AG04449 (cell line): Measurements from ENCODE around the gene ARAF.

Source experiments
- CTCF ChIA-PET: fragments of 350-600 bp; formaldehyde crosslinking; extraction: SDS; loops from one replicate; lab custom pipeline; 2021; ENCODE audit warnings: antibody characterized with exemption; lab: Yijun Ruan, JAX
- POLR2A ChIA-PET: fragments of 400-600, 350-600 bp; formaldehyde crosslinking; extraction: SDS; loops from one replicate; lab custom pipeline; 2020; ENCODE audit warnings: antibody characterized with exemption, inconsistent platforms; lab: Yijun Ruan, JAX
- DNase-seq: peaks from one replicate; pipeline ENCODE4 v3.0.0-alpha.2; 2010; ENCODE audit warnings: low read depth, low spot score
- H3K4me3 ChIP-seq: 2 replicates; pipeline ENCODE4 v1.5.1; 2011; ENCODE audit warnings: low read depth, mild to moderate bottlenecking, control low read depth, low read length
- TF ChIP-seq, protein P1 (sequence below): IDR thresholded peaks from one replicate; pipeline ENCODE4 v1.5.1; 2011; ENCODE audit warnings: mild to moderate bottlenecking, moderate library complexity, low read length, control low read depth, inconsistent platforms; ENCODE audit not compliant: insufficient read depth; ENCODE audit errors: missing control alignments

The ARAF gene

DNA sequence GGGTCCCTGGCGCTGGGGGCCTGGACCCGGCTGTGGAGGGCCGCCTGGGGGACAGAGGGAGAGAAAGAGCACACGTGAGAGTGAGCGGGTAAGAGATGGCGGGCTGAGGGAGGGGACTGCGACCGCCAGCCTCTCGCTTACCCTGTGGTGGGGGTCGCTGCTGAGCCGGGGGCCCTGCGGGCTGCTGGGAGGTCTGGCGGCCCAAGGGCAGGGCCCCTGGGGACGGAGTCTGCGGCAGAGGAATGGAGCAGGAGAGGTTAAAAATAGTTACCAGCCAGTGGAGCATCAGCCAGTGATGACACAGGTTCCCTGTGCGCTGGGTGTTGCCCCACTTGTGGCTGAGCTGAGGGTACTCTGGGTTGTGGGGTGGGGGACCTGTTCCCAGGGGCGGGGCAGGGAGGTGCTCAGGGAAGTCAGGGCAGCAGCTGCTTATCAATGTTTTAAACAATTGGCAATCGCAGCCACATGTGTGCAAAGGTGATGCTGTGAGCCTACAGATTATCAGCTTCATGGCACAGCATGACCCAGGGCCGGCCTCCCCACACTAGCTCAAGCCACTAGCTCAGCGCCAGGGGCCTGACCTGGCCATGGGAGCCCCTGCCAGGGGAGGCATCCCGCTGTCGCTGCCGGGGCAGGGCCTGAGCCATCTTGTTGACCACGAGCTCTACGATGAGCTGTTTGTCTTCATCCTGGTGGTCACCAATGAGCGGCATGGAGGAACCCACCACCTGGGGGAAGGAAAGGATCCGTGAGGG, 13.7 kb downstream of the ARAF start:
- TF ChIP-seq, protein P1, sequence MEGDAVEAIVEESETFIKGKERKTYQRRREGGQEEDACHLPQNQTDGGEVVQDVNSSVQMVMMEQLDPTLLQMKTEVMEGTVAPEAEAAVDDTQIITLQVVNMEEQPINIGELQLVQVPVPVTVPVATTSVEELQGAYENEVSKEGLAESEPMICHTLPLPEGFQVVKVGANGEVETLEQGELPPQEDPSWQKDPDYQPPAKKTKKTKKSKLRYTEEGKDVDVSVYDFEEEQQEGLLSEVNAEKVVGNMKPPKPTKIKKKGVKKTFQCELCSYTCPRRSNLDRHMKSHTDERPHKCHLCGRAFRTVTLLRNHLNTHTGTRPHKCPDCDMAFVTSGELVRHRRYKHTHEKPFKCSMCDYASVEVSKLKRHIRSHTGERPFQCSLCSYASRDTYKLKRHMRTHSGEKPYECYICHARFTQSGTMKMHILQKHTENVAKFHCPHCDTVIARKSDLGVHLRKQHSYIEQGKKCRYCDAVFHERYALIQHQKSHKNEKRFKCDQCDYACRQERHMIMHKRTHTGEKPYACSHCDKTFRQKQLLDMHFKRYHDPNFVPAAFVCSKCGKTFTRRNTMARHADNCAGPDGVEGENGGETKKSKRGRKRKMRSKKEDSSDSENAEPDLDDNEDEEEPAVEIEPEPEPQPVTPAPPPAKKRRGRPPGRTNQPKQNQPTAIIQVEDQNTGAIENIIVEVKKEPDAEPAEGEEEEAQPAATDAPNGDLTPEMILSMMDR: no peak
- ChIA-PET CTCF (no interaction called here), POLR2A (no interaction called here)
- DNase-seq: no peak
- H3K4me3 ChIP-seq: no peak overlapping the region

DNA sequence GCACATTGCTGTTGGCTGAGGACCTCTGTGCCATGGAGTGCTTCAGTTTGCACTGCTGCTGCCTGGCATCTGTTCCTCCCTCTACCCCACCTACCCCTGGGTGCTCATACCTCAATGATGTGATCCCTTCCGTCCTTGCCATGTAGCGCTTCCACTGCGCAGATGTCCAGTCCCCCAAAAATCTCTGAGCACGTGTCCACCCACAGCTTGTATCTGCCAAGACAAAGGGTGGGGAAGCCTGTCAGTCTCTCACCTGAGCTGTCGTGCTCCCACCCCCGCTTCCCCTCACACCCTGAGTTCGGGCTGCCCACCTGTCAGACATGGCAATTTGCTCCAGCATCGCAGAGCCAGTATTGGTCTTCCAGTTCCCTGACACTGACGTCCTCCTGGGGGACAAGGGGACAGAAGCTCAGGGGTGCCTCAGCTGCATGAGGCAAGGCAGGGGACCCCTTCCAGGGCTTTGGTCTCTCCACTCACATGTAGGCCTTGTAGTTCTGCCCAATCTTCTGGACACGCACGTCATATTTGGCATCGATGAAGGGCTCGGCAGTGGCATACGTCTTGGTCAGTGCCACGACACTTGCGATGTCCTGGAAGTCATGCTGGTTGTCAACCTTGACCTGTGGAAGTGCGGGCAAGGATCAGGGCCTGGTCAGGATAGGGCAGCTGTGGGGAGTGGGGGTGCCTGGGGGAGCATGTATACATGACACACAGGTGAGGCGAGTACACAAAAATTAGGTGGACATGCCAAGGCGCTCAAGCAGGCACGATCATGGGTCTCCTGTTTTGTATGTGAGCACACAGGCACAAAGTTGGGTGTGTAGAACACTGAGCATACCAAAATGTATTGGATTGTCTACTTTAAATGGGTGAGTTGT, 15.3 kb downstream of the ARAF start:
- TF ChIP-seq, protein P1: no peak
- DNase-seq: no peak
- POLR2A ChIA-PET: no interaction called here
- CTCF ChIA-PET: no interaction called here
- no peak overlapping the region for H3K4me3 ChIP-seq

DNA sequence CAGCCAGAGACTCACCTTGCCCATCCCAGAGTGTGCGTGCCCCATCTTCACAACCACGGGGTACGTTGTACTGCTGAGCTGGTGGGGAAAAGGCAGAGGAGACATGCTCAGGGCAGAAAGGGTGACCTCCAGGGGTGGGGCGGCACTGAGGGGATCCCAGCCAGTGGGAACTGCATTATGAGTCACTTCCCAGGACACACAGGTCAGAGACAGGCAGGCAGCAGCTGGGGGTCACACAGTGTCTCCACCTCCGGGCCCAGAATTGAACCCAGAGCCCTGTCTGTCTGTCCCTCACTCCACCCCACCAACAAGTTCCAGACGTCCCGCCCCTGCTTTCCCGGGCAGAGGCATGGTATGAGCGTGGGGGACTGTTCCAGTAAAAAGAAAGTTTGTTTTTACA, 16.4 kb downstream of the ARAF start:
- ChIA-PET POLR2A (no interaction called here), CTCF (interaction anchor here (1.6 kb wide), 1 partner anchor 15 kb away, joined by 4 read pairs; no protein-coding TSS in a partner anchor)
- TF ChIP-seq, protein P1: no peak
- H3K4me3 ChIP-seq: no peak overlapping the region
- DNase-seq: no peak

DNA sequence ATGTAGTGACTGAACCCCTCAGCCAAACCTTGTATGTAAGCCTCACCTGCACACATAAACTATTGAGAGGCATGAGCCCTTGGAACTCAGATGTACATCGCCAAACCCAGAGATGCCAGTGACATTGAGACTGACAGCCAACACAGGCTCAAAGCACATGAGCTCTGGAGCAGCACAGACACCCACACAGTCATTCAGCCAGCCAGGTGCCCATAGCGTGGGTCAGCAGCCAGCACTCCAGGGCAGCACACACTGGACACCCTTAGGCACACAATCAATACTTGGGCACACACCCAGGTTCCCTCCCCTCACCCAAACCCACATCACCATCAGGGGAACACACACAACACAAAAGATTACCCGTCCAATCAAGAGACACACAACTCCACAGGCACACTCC, 16.9 kb downstream of the ARAF start:
- H3K4me3 ChIP-seq: no peak overlapping the region
- ChIA-PET POLR2A (no interaction called here), CTCF (interaction anchor here (1.6 kb wide), 1 partner anchor 15 kb away, joined by 4 read pairs; no protein-coding TSS in a partner anchor)
- TF ChIP-seq, protein P1: no peak
- DNase-seq: no peak

DNA sequence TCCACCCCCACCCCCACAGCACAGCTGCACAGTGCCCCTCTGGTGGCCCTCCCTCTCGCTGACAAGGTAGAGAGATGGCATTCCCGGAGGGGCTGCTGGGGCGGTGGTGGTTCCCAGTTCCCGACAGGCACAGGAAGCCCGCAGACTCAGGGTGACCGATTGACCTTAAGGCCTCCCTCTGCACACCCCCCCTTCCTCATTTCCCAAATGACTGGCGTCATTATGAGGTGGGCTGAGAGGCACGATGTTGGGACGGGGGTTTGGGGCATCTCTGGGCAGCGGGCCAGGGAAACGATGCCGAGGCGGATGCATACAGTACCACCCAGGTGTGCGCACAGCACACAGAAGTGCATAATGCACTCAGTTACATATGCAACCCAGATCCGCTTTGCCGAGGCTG, 17.7 kb downstream of the ARAF start:
- no peak overlapping the region for H3K4me3 ChIP-seq
- TF ChIP-seq, protein P1: no peak
- DNase-seq: no peak
- ChIA-PET POLR2A (no interaction called here), CTCF (no interaction called here)

DNA sequence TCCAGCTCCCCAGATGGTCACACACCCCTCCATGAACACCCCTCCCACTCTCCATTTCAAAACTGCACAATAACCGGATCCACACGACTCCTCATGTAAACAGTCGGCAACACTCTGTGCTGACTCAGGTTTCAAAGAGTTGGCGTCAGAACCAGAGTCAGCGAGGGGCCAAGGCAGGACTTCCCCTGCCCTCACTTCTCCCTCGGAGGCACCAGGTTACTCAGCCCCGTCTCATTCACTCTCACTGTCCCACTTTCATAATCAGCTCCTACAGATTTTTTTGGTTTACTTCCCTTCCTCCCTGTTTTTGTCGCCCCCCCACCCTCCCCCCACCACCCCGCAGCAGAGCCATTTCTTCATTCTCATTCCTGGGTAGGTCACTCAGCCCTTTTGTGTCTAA, 18.5 kb downstream of the ARAF start:
- H3K4me3 ChIP-seq: no peak overlapping the region
- TF ChIP-seq, protein P1: no peak
- ChIA-PET POLR2A (no interaction called here), CTCF (no interaction called here)
- no peak for DNase-seq
